Panc1 (cell line): ENCODE data around the gene POU2AF1. TPM values are rescaled to one million over a fixed set of nuclear protein-coding genes. Genes with fewer than 3 reads are reported as not detected.

Experiments
- ATAC-seq: fragments of 200-7000 bp; cut with Tn5 transposase; 2 replicates; pipeline ENCODE4 v1.9.1; 2020; ENCODE audit warnings: mild to moderate bottlenecking, moderate library complexity
- BruUV-seq: library from RNA; stranded (reverse); fragments of 400-500 nt; replicated peaks from 2 replicates; lab custom pipeline; 2021; lab: Mats Ljungman, UMichigan
- CTCF ChIA-PET: fragments of 300-600 bp; sonication (Branson Sonifier 250); formaldehyde crosslinking; loops from one replicate; lab custom pipeline; 2022; ENCODE audit warnings: antibody characterized with exemption; lab: Charles Lee
- POLR2A ChIA-PET: fragments of 300-600 bp; sonication (Branson Sonifier 250); formaldehyde crosslinking; loops from one replicate; lab custom pipeline; 2022; ENCODE audit warnings: antibody characterized with exemption; lab: Charles Lee
- DNase-seq: peaks from one replicate; pipeline ENCODE4 v3.0.0-alpha.2; 2010; ENCODE audit warnings: low read depth, low spot score
- H3K27ac ChIP-seq: 2 replicates; pipeline ENCODE4 v1.5.1; 2011; ENCODE audit warnings: mild to moderate bottlenecking, low read length, inconsistent platforms
- H3K27me3 ChIP-seq: fragments of 200-500 bp; sonication (Bioruptor generic); 2 replicates; pipeline ENCODE4 v1.6.0; 2014; ENCODE audit warnings: low read length, inconsistent platforms; ENCODE audit not compliant: control insufficient read depth, insufficient read depth
- H3K36me3 ChIP-seq: fragments of 200-500 bp; sonication (Bioruptor generic); 2 replicates; pipeline ENCODE4 v1.5.1; 2014; ENCODE audit warnings: inconsistent platforms, mild to moderate bottlenecking, low read length, moderate library complexity; ENCODE audit not compliant: control insufficient read depth, insufficient read depth
- H3K4me1 ChIP-seq: 2 replicates; pipeline ENCODE4 v1.5.1; 2011; ENCODE audit warnings: inconsistent platforms, mild to moderate bottlenecking, low read length, moderate library complexity; ENCODE audit not compliant: control insufficient read depth, insufficient read depth
- H3K4me3 ChIP-seq, 2 experiments: 2 replicates each; pipeline ENCODE4 v1.5.1; 2011 to 2012; ENCODE audit warnings: low read depth in 2 of 2, low read length in 2 of 2, mild to moderate bottlenecking in 2 of 2, inconsistent platforms in 1 of 2, moderate library complexity in 1 of 2
- H3K9me3 ChIP-seq: fragments of 200-500 bp; sonication (Bioruptor generic); 2 replicates; pipeline ENCODE4 v1.5.1; 2014; ENCODE audit warnings: low read depth, mild to moderate bottlenecking, inconsistent platforms, low read length, moderate library complexity; ENCODE audit not compliant: control insufficient read depth, insufficient read depth
- POLR2AphosphoS5 ChIP-seq: IDR thresholded peaks from 2 replicates; pipeline ENCODE4 v1.6.1; 2012; ENCODE audit warnings: mild to moderate bottlenecking, low read depth, low read length, moderate library complexity
- SIN3A ChIP-seq: IDR thresholded peaks from 2 replicates; pipeline ENCODE4 v1.6.1; 2012; ENCODE audit warnings: low read depth, mild to moderate bottlenecking, low read length, moderate library complexity, borderline replicate concordance; ENCODE audit not compliant: insufficient read depth
- TCF7L2 ChIP-seq: IDR thresholded peaks from 2 replicates; pipeline ENCODE4 v1.6.1; 2011; ENCODE audit warnings: mild to moderate bottlenecking, low read depth, low read length, inconsistent platforms
- in situ Hi-C: cut with HindIII; loops from 2 replicates; pipeline ENCODE4 v1.10.0; 2016; ENCODE audit warnings: low sequenced_read_pairs, low pct_unique_long_range_greater_than_20kb
- intact Hi-C: fragments of 100-400 bp; cut with micrococcal nuclease; formaldehyde crosslinking; loops from one replicate; pipeline ENCODE4 v1.10.0; 2022; ENCODE audit not compliant: unreplicated experiment
- total RNA-seq: library from RNA; stranded (reverse); gene quantifications from one replicate; pipeline ENCODE4 v1.2.1, GENCODE V29; 2021; ENCODE audit not compliant: unreplicated experiment
- TF ChIP-seq, protein P1 (sequence below), 2 experiments: IDR thresholded peaks; 2 replicates each; pipeline ENCODE4 v1.6.1; 2011 to 2012; ENCODE audit warnings: low read depth in 2 of 2, control low read depth in 1 of 2, low read length in 1 of 2, mild to moderate bottlenecking in 1 of 2, moderate library complexity in 1 of 2; ENCODE audit not compliant: insufficient read depth in 1 of 2
- TF ChIP-seq, protein P2 (sequence below): fragments of 450-650 bp; IDR thresholded peaks from 2 replicates; pipeline ENCODE4 v1.5.1; 2017; ENCODE audit warnings: mild to moderate bottlenecking

POU2AF1 gene
- total RNA-seq, 1 experiment from 2014 or later, result 0.18 TPM

DNA sequence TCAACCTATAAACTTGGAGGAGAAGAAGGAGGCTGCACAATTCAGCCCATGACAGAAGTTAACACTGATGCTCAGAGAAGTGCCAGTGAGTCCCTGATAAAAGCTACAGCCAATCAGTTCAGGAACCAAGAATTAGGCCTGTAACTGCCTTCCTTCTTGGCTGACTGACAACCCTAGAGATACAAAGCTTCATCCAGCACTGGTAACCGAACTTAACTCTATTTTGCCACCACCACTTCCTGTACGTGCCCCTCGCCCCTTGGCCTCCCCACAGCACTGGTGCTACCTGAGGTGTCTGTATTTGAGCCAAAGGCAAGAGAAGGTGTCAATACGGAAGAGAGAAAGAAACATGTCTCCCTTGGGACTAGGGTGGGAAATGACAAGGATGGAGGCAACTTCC is 40.1 kb upstream of the POU2AF1 start:
- Histone ChIP-seq H3K4me3 (no peak overlapping the region), H3K4me1 (peaks cover 9% of the 10 kb centered on the region), H3K9me3 (no peaks in the 10 kb centered on the region), H3K27me3 (no peaks in the 10 kb centered on the region), H3K36me3 (no peaks in the 10 kb centered on the region), H3K27ac (no peak overlapping the region)
- BruUV-seq, result no TSS peak
- TF ChIP-seq SIN3A, result no peak
- TF ChIP-seq, protein P1, sequence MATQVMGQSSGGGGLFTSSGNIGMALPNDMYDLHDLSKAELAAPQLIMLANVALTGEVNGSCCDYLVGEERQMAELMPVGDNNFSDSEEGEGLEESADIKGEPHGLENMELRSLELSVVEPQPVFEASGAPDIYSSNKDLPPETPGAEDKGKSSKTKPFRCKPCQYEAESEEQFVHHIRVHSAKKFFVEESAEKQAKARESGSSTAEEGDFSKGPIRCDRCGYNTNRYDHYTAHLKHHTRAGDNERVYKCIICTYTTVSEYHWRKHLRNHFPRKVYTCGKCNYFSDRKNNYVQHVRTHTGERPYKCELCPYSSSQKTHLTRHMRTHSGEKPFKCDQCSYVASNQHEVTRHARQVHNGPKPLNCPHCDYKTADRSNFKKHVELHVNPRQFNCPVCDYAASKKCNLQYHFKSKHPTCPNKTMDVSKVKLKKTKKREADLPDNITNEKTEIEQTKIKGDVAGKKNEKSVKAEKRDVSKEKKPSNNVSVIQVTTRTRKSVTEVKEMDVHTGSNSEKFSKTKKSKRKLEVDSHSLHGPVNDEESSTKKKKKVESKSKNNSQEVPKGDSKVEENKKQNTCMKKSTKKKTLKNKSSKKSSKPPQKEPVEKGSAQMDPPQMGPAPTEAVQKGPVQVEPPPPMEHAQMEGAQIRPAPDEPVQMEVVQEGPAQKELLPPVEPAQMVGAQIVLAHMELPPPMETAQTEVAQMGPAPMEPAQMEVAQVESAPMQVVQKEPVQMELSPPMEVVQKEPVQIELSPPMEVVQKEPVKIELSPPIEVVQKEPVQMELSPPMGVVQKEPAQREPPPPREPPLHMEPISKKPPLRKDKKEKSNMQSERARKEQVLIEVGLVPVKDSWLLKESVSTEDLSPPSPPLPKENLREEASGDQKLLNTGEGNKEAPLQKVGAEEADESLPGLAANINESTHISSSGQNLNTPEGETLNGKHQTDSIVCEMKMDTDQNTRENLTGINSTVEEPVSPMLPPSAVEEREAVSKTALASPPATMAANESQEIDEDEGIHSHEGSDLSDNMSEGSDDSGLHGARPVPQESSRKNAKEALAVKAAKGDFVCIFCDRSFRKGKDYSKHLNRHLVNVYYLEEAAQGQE (IDR thresholded peaks at IDR 0.05; ENCODE audit: insufficient read depth in 1 of 2, low read depth in 2 of 2, low read length in 1 of 2), result no peak
- no peak for TF ChIP-seq TCF7L2
- no peak for TF ChIP-seq POLR2AphosphoS5
- TF ChIP-seq, protein P2, sequence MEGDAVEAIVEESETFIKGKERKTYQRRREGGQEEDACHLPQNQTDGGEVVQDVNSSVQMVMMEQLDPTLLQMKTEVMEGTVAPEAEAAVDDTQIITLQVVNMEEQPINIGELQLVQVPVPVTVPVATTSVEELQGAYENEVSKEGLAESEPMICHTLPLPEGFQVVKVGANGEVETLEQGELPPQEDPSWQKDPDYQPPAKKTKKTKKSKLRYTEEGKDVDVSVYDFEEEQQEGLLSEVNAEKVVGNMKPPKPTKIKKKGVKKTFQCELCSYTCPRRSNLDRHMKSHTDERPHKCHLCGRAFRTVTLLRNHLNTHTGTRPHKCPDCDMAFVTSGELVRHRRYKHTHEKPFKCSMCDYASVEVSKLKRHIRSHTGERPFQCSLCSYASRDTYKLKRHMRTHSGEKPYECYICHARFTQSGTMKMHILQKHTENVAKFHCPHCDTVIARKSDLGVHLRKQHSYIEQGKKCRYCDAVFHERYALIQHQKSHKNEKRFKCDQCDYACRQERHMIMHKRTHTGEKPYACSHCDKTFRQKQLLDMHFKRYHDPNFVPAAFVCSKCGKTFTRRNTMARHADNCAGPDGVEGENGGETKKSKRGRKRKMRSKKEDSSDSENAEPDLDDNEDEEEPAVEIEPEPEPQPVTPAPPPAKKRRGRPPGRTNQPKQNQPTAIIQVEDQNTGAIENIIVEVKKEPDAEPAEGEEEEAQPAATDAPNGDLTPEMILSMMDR, result no peak
- in situ Hi-C loops (no loop called here), intact Hi-C loops (no loop called here)
- ChIA-PET CTCF (interaction anchor here (0.5 kb wide), 1 partner anchor 17 kb away, joined by 3 read pairs; no protein-coding TSS in a partner anchor), POLR2A (no interaction called here)
- ATAC-seq, result no peak
- DNase-seq, result no peak

DNA sequence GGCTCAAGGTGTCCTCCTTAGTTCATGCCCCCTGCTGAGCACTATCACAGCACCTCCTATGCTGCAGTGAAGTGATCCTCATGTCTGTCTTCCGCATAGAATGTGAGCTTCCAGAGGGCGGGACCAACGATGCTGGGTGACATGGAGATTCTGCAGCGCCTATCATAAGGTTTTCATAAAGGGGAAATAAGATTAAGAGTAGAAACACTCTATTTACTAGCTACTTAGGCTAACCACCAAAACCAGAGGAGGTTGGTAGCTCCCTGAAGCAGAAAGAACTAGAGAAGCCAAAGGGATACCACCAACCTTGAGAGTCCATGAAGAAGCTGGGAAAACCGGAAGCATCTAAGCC is 39.3 kb upstream of the POU2AF1 start:
- BruUV-seq, result no TSS peak
- no peak for ATAC-seq
- POLR2A ChIA-PET, result no interaction called here
- H3K4me3 ChIP-seq, result no peak overlapping the region
- peaks cover 9% of the 10 kb centered on the region for H3K4me1 ChIP-seq
- CTCF ChIA-PET, result no interaction called here
- no peaks in the 10 kb centered on the region for H3K36me3 ChIP-seq
- TF ChIP-seq, protein P1 (IDR thresholded peaks at IDR 0.05; ENCODE audit: insufficient read depth in 1 of 2, low read depth in 2 of 2, low read length in 1 of 2), result no peak
- TF ChIP-seq POLR2AphosphoS5 (no peak), TCF7L2 (no peak), SIN3A (no peak)
- TF ChIP-seq, protein P2, result no peak
- intact Hi-C loops, result no loop called here
- in situ Hi-C loops, result no loop called here
- no peak for DNase-seq
- H3K27ac ChIP-seq, result no peak overlapping the region
- no peaks in the 10 kb centered on the region for H3K9me3 ChIP-seq
- H3K27me3 ChIP-seq, result no peaks in the 10 kb centered on the region
